ENCODE measurements around the gene DNAJB14. TPM values are rescaled to one million over a fixed set of nuclear protein-coding genes. Genes with fewer than 3 reads are reported as not detected.

Gene DNAJB14
- total and polyA plus RNA-seq, 2 experiments from 2014 or later = 24.9 to 27.3 TPM

DNA sequence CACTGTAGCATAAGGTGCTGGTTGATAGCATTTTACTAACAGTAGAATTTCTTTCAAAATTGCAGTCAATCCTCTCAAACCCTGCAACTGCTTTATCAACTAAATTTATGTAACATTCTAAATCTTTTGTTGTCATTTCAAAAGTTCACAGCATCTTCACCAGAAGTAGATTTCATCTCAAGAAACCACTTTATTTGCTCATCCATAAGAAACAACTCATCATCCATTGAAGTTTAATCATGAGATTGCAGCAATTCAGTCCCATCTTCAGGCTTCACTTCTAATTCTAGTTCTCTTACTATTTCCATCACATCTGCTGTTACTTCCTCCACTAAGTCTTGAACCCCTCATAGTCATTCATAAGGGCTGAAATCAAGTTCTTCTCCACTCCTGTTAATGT lies 73.8 kb downstream of the DNAJB14 start (continued):
- TF ChIP-seq, protein P1, sequence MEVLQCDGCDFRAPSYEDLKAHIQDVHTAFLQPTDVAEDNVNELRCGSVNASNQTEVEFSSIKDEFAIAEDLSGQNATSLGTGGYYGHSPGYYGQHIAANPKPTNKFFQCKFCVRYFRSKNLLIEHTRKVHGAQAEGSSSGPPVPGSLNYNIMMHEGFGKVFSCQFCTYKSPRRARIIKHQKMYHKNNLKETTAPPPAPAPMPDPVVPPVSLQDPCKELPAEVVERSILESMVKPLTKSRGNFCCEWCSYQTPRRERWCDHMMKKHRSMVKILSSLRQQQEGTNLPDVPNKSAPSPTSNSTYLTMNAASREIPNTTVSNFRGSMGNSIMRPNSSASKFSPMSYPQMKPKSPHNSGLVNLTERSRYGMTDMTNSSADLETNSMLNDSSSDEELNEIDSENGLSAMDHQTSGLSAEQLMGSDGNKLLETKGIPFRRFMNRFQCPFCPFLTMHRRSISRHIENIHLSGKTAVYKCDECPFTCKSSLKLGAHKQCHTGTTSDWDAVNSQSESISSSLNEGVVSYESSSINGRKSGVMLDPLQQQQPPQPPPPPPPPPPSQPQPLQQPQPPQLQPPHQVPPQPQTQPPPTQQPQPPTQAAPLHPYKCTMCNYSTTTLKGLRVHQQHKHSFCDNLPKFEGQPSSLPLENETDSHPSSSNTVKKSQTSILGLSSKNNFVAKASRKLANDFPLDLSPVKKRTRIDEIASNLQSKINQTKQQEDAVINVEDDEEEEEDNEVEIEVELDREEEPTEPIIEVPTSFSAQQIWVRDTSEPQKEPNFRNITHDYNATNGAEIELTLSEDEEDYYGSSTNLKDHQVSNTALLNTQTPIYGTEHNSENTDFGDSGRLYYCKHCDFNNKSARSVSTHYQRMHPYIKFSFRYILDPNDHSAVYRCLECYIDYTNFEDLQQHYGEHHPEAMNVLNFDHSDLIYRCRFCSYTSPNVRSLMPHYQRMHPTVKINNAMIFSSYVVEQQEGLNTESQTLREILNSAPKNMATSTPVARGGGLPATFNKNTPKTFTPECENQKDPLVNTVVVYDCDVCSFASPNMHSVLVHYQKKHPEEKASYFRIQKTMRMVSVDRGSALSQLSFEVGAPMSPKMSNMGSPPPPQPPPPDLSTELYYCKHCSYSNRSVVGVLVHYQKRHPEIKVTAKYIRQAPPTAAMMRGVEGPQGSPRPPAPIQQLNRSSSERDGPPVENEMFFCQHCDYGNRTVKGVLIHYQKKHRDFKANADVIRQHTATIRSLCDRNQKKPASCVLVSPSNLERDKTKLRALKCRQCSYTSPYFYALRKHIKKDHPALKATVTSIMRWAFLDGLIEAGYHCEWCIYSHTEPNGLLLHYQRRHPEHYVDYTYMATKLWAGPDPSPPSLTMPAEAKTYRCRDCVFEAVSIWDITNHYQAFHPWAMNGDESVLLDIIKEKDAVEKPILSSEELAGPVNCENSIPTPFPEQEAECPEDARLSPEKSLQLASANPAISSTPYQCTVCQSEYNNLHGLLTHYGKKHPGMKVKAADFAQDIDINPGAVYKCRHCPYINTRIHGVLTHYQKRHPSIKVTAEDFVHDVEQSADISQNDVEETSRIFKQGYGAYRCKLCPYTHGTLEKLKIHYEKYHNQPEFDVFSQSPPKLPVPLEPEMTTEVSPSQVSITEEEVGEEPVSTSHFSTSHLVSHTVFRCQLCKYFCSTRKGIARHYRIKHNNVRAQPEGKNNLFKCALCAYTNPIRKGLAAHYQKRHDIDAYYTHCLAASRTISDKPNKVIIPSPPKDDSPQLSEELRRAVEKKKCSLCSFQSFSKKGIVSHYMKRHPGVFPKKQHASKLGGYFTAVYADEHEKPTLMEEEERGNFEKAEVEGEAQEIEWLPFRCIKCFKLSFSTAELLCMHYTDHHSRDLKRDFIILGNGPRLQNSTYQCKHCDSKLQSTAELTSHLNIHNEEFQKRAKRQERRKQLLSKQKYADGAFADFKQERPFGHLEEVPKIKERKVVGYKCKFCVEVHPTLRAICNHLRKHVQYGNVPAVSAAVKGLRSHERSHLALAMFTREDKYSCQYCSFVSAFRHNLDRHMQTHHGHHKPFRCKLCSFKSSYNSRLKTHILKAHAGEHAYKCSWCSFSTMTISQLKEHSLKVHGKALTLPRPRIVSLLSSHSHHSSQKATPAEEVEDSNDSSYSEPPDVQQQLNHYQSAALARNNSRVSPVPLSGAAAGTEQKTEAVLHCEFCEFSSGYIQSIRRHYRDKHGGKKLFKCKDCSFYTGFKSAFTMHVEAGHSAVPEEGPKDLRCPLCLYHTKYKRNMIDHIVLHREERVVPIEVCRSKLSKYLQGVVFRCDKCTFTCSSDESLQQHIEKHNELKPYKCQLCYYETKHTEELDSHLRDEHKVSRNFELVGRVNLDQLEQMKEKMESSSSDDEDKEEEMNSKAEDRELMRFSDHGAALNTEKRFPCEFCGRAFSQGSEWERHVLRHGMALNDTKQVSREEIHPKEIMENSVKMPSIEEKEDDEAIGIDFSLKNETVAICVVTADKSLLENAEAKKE (CRISPR knock-in tag; IDR thresholded peaks at IDR 0.05) = no peak
- TF ChIP-seq ZNF114 (CRISPR knock-in tag; IDR thresholded peaks at IDR 0.05) (no peak), CREB1 (CRISPR knock-in tag; IDR thresholded peaks at IDR 0.05; ENCODE audit: low read depth) (no peak), EZH2phosphoT487 (IDR thresholded peaks at IDR 0.05; ENCODE audit: unreplicated experiment) (no peak)
- TF ChIP-seq, protein P2, sequence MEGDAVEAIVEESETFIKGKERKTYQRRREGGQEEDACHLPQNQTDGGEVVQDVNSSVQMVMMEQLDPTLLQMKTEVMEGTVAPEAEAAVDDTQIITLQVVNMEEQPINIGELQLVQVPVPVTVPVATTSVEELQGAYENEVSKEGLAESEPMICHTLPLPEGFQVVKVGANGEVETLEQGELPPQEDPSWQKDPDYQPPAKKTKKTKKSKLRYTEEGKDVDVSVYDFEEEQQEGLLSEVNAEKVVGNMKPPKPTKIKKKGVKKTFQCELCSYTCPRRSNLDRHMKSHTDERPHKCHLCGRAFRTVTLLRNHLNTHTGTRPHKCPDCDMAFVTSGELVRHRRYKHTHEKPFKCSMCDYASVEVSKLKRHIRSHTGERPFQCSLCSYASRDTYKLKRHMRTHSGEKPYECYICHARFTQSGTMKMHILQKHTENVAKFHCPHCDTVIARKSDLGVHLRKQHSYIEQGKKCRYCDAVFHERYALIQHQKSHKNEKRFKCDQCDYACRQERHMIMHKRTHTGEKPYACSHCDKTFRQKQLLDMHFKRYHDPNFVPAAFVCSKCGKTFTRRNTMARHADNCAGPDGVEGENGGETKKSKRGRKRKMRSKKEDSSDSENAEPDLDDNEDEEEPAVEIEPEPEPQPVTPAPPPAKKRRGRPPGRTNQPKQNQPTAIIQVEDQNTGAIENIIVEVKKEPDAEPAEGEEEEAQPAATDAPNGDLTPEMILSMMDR (conservative IDR thresholded peaks at IDR 0.05; ENCODE audit: low read depth in 2 of 2) = no peak
- TF ChIP-seq, protein P3, sequence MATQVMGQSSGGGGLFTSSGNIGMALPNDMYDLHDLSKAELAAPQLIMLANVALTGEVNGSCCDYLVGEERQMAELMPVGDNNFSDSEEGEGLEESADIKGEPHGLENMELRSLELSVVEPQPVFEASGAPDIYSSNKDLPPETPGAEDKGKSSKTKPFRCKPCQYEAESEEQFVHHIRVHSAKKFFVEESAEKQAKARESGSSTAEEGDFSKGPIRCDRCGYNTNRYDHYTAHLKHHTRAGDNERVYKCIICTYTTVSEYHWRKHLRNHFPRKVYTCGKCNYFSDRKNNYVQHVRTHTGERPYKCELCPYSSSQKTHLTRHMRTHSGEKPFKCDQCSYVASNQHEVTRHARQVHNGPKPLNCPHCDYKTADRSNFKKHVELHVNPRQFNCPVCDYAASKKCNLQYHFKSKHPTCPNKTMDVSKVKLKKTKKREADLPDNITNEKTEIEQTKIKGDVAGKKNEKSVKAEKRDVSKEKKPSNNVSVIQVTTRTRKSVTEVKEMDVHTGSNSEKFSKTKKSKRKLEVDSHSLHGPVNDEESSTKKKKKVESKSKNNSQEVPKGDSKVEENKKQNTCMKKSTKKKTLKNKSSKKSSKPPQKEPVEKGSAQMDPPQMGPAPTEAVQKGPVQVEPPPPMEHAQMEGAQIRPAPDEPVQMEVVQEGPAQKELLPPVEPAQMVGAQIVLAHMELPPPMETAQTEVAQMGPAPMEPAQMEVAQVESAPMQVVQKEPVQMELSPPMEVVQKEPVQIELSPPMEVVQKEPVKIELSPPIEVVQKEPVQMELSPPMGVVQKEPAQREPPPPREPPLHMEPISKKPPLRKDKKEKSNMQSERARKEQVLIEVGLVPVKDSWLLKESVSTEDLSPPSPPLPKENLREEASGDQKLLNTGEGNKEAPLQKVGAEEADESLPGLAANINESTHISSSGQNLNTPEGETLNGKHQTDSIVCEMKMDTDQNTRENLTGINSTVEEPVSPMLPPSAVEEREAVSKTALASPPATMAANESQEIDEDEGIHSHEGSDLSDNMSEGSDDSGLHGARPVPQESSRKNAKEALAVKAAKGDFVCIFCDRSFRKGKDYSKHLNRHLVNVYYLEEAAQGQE (IDR thresholded peaks at IDR 0.05; ENCODE audit: unreplicated experiment) = no peak
